GM10248 (cell line): Measurements from ENCODE around the gene HEXD.

Experiments used
- CTCF ChIA-PET: fragments of 300-600 bp; sonication (Branson Sonifier 250); formaldehyde crosslinking; extraction: SDS; loops from one replicate; lab custom pipeline; 2021; ENCODE audit warnings: antibody characterized with exemption; lab: Yijun Ruan, JAX
- POLR2A ChIA-PET: fragments of 350-650 bp; sonication (Branson Sonifier 250); formaldehyde crosslinking; extraction: SDS; loops from one replicate; lab custom pipeline; 2020; ENCODE audit warnings: antibody characterized with exemption; lab: Yijun Ruan, JAX
- DNase-seq: peaks from one replicate; pipeline ENCODE4 v3.0.0; 2012; ENCODE audit errors: extremely low spot score
- CTCF ChIP-seq: IDR thresholded peaks from 2 replicates; pipeline ENCODE4 v1.5.1; 2012; ENCODE audit warnings: mild to moderate bottlenecking, low read depth; ENCODE audit errors: extremely low read depth, missing control alignments, control extremely low read depth

Gene HEXD

GRCh38 chr17:82483836-82484235 is 65.7 kb downstream of the HEXD start:
- no peak for DNase-seq
- ChIA-PET CTCF (interaction anchor here (1.7 to 2.4 kb wide), 2 partner anchors 10 to 12 kb away, joined by 3 to 6 read pairs; no protein-coding TSS in a partner anchor), POLR2A (no interaction called here)
- TF ChIP-seq CTCF, result no peak

- no peak for DNase-seq
- no peak for TF ChIP-seq CTCF
- ChIA-PET CTCF (no interaction called here), POLR2A (no interaction called here)
Measured at GRCh38 chr17:82486231-82487094, 68.3 kb downstream of the HEXD start.

GRCh38 chr17:82487910-82488309 is 69.8 kb downstream of the HEXD start:
- POLR2A ChIA-PET, result no interaction called here
- TF ChIP-seq CTCF, result no peak
- no peak for DNase-seq
- CTCF ChIA-PET, result no interaction called here

GRCh38 chr17:82489117-82489516 is 71.0 kb downstream of the HEXD start:
- no peak for DNase-seq
- ChIA-PET CTCF (interaction anchor here (1.2 kb wide), 1 partner anchor 29 kb away, joined by 3 read pairs; no protein-coding TSS in a partner anchor), POLR2A (no interaction called here)
- TF ChIP-seq CTCF, result no peak

- no peak for TF ChIP-seq CTCF
- DNase-seq, result no peak
- ChIA-PET POLR2A (interaction anchor here (0.8 kb wide), 1 partner anchor 79 kb away, joined by 3 read pairs; no protein-coding TSS in a partner anchor), CTCF (interaction anchor here (1.2 kb wide), 1 partner anchor 30 kb away, joined by 3 read pairs; no protein-coding TSS in a partner anchor)
Measured at GRCh38 chr17:82489851-82490511, 71.8 kb downstream of the HEXD start.

- no peak for DNase-seq
- TF ChIP-seq CTCF, result no peak
- CTCF ChIA-PET, result interaction anchor here (0.9 to 1.6 kb wide), 2 partner anchors 12 to 23 kb away, joined by 3 read pairs; no protein-coding TSS in a partner anchor
- POLR2A ChIA-PET, result interaction anchor here (0.8 kb wide), 1 partner anchor 78 kb away, joined by 3 read pairs; no protein-coding TSS in a partner anchor
Measured at GRCh38 chr17:82490512-82491195, 72.5 kb downstream of the HEXD start.
